LNCaP clone FGC (cell line): ENCODE results near the gene MPPED1.

Experiments used
- DNase-seq: peaks from one replicate; pipeline ENCODE4 v3.0.0-alpha.2; 2011; ENCODE audit warnings: low read depth
- H3K4me3 ChIP-seq: 2 replicates; pipeline ENCODE4 v1.5.1; 2011; ENCODE audit warnings: mild to moderate bottlenecking, low read depth, low read length, control low read depth
- TF ChIP-seq, protein P1 (sequence below): IDR thresholded peaks from 2 replicates; pipeline ENCODE4 v1.5.1; 2012; ENCODE audit warnings: mild to moderate bottlenecking; ENCODE audit not compliant: control insufficient read depth, insufficient read depth; ENCODE audit errors: extremely low read depth

The MPPED1 gene

DNA sequence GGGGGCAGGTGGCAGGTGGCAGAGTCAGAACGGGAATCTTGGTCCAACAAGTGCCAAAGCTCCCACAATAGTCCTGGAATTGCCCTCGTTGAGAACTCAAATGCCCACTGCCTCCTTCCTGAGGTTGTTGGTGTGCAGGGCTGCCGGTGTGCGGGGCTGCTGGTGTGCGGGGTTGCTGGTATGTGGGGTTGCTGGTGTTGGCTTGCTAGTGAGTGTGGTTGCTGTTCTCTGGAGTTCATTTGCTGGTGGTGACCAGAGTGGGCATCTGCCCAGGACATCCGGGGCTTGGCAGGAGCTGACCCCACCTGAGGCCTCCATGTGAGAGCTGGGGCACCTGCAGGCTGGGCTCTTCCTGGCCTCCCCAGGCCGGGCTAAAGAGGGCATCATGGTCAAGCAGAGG, 14.0 kb upstream of the MPPED1 start:
- DNase-seq, result no peak
- H3K4me3 ChIP-seq, result no peak overlapping the region
- TF ChIP-seq, protein P1, sequence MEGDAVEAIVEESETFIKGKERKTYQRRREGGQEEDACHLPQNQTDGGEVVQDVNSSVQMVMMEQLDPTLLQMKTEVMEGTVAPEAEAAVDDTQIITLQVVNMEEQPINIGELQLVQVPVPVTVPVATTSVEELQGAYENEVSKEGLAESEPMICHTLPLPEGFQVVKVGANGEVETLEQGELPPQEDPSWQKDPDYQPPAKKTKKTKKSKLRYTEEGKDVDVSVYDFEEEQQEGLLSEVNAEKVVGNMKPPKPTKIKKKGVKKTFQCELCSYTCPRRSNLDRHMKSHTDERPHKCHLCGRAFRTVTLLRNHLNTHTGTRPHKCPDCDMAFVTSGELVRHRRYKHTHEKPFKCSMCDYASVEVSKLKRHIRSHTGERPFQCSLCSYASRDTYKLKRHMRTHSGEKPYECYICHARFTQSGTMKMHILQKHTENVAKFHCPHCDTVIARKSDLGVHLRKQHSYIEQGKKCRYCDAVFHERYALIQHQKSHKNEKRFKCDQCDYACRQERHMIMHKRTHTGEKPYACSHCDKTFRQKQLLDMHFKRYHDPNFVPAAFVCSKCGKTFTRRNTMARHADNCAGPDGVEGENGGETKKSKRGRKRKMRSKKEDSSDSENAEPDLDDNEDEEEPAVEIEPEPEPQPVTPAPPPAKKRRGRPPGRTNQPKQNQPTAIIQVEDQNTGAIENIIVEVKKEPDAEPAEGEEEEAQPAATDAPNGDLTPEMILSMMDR, result no peak

DNA sequence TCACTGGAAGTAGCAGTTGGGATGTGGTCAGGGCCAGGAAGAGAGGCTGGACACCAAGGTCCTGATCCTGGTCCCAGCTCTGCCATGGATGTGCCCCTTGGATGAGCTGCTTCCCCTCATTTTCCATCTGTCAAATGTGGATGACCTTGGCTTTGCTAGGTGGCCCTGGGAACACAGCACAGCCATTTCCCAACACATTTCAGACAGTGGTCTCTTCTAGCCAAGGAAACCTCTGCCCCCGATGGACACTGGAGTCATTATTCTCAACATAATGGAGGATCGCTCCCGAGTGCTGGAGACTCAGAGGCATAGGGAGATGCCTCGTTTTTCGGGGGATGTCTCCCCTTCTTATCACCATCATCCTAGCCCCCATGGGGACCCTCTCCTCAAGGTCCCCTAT, 13.6 kb upstream of the MPPED1 start:
- no peak for DNase-seq
- H3K4me3 ChIP-seq, result no peak overlapping the region
- TF ChIP-seq, protein P1, result no peak

DNA sequence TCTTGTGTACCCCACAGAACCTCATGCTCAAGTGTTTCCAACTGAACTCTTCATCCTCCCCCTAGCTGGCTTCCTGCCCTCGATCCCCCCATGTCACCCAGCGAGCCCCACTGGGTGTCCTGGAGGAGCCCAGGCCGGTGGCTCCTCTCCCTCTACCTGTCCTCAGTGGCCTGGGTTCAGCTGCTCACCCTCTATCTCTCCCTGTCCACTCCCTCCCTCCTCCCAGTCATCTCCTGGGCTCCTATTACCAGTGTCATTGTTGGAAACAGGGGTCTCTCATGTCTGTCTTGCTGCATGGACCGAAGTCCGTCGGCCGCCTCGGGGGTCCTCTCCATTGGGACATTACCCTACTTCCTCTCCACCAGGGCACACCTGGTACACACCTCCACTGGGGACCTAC, 12.9 kb upstream of the MPPED1 start:
- DNase-seq, result no peak
- TF ChIP-seq, protein P1, result no peak
- H3K4me3 ChIP-seq, result no peak overlapping the region

DNA sequence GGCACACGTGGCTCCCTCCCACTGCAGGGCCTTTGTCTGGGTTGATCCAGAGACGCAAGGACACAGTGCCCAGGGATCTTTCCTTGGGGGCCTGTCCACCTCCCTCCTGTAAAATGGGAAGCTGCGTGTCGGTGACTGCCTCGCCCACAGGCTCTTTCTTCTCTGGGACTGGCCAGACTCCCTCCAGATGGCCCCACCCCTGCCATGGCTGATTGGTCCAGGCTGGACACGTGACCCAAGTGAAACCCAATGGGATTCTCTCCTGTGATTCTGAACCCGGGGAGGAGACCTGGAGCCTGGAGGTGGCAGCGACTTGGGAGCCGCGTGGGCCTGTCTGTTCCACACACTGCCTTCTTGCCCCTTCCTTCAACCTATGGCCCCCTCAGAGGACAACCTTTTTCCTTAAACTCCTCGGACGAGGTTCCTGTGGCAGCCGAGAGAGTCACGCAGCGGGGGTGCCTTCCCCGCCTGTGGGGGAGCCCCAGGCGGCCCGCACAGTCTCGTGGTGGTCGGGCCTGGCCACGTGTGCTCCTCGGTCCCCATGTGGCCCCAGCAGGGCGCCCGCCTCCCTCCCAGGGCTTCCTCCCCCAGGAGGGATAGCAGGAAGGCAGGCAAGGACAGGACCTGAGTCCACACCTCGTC, 12.4 kb upstream of the MPPED1 start:
- DNase-seq, result no peak
- H3K4me3 ChIP-seq, result no peak overlapping the region
- TF ChIP-seq, protein P1, result no peak

DNA sequence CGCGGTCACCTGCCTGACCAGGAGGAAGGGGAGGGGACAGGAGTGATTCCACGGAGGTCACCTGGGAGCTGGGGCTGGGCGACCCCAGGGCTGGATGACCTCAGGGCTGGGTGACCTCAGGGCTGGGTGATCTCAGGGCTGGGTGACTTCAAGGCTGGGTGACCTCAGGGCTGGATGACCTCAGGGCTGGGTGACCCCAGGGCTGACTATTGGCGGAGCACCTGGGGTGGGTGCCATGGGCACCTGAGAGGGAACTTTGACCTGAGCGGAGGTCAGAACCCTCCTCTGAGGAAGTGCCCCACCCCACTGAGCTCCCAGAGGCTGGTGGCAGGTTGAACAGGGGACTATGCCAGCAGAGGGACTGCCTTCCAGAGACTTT, 11.8 kb upstream of the MPPED1 start:
- no peak for DNase-seq
- no peak overlapping the region for H3K4me3 ChIP-seq
- TF ChIP-seq, protein P1, result no peak

DNA sequence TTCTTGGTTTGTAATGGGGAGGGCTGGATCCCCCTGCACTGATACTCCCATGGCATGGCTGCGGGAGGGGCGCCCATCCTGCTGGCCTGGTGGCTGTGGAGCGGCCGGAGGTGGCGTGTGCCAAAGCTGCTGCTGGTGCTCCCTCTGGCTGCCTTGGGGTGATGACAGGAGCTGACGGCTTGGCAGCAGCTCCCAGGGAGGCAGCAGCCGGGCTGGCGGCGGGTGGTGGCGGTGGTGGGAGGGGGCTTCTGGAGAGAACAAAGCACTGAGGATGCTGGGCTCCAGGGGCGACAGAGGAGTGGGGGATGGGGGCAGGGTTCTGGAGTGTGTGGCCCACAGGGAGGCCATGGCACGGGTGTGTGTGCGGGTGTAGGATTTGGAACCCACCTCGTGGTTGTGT, 11.4 kb upstream of the MPPED1 start:
- DNase-seq, result no peak
- TF ChIP-seq, protein P1, result no peak
- no peak overlapping the region for H3K4me3 ChIP-seq

DNA sequence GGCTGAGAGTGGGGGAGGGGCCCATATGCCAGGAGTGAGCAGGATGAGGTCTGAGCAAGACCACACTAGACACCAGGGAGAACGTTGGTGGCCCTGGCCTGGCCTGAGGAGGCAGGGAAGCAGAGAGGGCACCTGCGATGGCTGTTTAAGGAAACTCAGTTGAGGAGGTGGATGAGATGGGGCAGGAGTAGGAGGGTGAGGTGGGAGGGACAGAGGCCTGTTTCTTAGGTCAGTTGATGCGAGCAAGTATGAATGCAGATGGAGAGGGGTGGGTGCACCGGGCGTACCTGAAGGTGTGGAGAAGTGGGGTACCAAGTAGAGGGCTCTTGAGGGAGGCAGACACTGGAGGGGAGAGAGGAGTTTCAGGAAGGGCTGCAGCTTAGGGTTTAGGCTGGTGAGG, 10.6 kb upstream of the MPPED1 start:
- TF ChIP-seq, protein P1, result no peak

More for the DNA sequence above, 10.6 kb upstream of the MPPED1 start:
- DNase-seq, result no peak
- H3K4me3 ChIP-seq, result no peak overlapping the region
